B cell (primary cell): ENCODE measurements around the gene KCNJ5. TPM values are rescaled to one million over a fixed set of nuclear protein-coding genes. Genes with fewer than 3 reads are reported as not detected.

ENCODE experiments used
- ATAC-seq: fragments of 200-7000 bp; cut with Tn5 transposase; one replicate; pipeline ENCODE4 v1.10.0; 2021; ENCODE audit warnings: low read depth, mild to moderate bottlenecking, moderate number of reproducible peaks, moderate library complexity
- CTCF ChIA-PET: fragments of 350-600 bp; sonication (Branson Sonifier 250); formaldehyde crosslinking; loops from one replicate; lab custom pipeline; 2021; ENCODE audit warnings: antibody characterized with exemption, inconsistent platforms; lab: Charles Lee
- POLR2A ChIA-PET: fragments of 350-600 bp; sonication (Branson Sonifier 250); formaldehyde crosslinking; loops from one replicate; lab custom pipeline; 2021; ENCODE audit warnings: antibody characterized with exemption; lab: Charles Lee
- DNase-seq: peaks from one replicate; pipeline ENCODE4 v3.0.0; 2013
- H2AFZ ChIP-seq: 2 replicates; pipeline ENCODE4 v1.6.1; 2012; ENCODE audit warnings: mild to moderate bottlenecking, low read depth, low read length; ENCODE audit not compliant: insufficient read depth, poor library complexity, severe bottlenecking
- H3K27ac ChIP-seq, 2 donors: 1 replicate in 1 of 2; 2 replicates in 1 of 2; pipeline ENCODE4 v1.5.1; 2012 to 2013; ENCODE audit warnings: low read length in 2 of 2, mild to moderate bottlenecking in 2 of 2, moderate library complexity in 1 of 2
- H3K27me3 ChIP-seq, 4 experiments: fragments of 200-600 bp in 1 of 4; sonication (generic) in 1 of 4; replicated peaks in 1 of 4; 1 replicate in 2 of 4; 2 replicates in 2 of 4; pipeline versions ENCODE4 v1.6.1 to v1.7.0; 2013 to 2016; ENCODE audit warnings: low read length in 3 of 4, mild to moderate bottlenecking in 2 of 4, mixed read lengths in 1 of 4, moderate library complexity in 1 of 4; ENCODE audit not compliant: insufficient read depth in 4 of 4, control insufficient read depth in 3 of 4; ENCODE audit errors: control extremely low read depth in 1 of 4
- H3K36me3 ChIP-seq, 2 experiments: replicated peaks in 1 of 2; 1 replicate in 1 of 2; 2 replicates in 1 of 2; pipeline versions ENCODE4 v1.6.1 to v1.7.1; 2013; ENCODE audit warnings: low read length in 1 of 2; ENCODE audit not compliant: insufficient read depth in 2 of 2, control insufficient read depth in 1 of 2; ENCODE audit errors: control extremely low read depth in 1 of 2, extremely low read depth in 1 of 2
- H3K4me1 ChIP-seq, 2 donors: fragments of 200-600 bp in 1 of 2; sonication (generic) in 1 of 2; 1 replicate in 1 of 2; 2 replicates in 1 of 2; pipeline versions ENCODE4 v1.5.1 to v1.6.1; 2013 to 2017; ENCODE audit warnings: low read length in 2 of 2; ENCODE audit not compliant: control insufficient read depth in 2 of 2, insufficient read depth in 2 of 2
- H3K4me2 ChIP-seq: replicated peaks from 2 replicates; pipeline ENCODE3; 2012; ENCODE audit warnings: mild to moderate bottlenecking, low read depth, low read length; ENCODE audit not compliant: poor library complexity, severe bottlenecking
- H3K4me3 ChIP-seq, 5 experiments: fragments of 200-600 bp in 1 of 5; sonication (generic) in 1 of 5; 1 replicate in 3 of 5; 2 replicates in 2 of 5; pipeline versions ENCODE4 v1.5.1 to v1.7.0; 2011 to 2016; ENCODE audit warnings: low read length in 4 of 5, mild to moderate bottlenecking in 4 of 5, low read depth in 2 of 5, control low read depth in 1 of 5, moderate library complexity in 1 of 5; ENCODE audit not compliant: insufficient read depth in 1 of 5; ENCODE audit errors: control extremely low read depth in 1 of 5, extremely low read depth in 1 of 5
- H3K79me2 ChIP-seq: fragments of 200-600 bp; sonication (generic); one replicate; pipeline ENCODE4 v1.6.0; 2016; ENCODE audit warnings: low read length; ENCODE audit not compliant: control insufficient read depth, insufficient read depth
- H3K9ac ChIP-seq: fragments of 200-600 bp; sonication (generic); 2 replicates; pipeline ENCODE4 v1.6.1; 2017; ENCODE audit warnings: mild to moderate bottlenecking, low read length, moderate library complexity
- H3K9me3 ChIP-seq, 3 donors: one replicate each; pipeline versions ENCODE4 v1.6.1 to v1.7.1; 2013; ENCODE audit warnings: low read length in 2 of 3; ENCODE audit not compliant: control insufficient read depth in 2 of 3, insufficient read depth in 1 of 3; ENCODE audit errors: control extremely low read depth in 1 of 3
- H4K20me1 ChIP-seq: 2 replicates; pipeline ENCODE4 v1.6.0; 2012; ENCODE audit warnings: mild to moderate bottlenecking, low read length; ENCODE audit not compliant: insufficient read depth, control insufficient read depth, poor library complexity, severe bottlenecking
- H3K27ac Mint-ChIP-seq: one replicate; pipeline ENCODE4 v1.8.0; 2021; ENCODE audit warnings: mixed read lengths
- H3K27me3 Mint-ChIP-seq: one replicate; pipeline ENCODE4 v1.8.0; 2021; ENCODE audit warnings: mixed read lengths
- H3K4me1 Mint-ChIP-seq: one replicate; pipeline ENCODE4 v1.8.0; 2021; ENCODE audit warnings: mixed read lengths
- H3K4me3 Mint-ChIP-seq: one replicate; pipeline ENCODE4 v1.8.0; 2021; ENCODE audit warnings: mixed read lengths
- H3K9me3 Mint-ChIP-seq: one replicate; pipeline ENCODE4 v1.8.0; 2022; ENCODE audit warnings: mixed read lengths; ENCODE audit not compliant: insufficient read depth
- EZH2 ChIP-seq: IDR thresholded peaks from 2 replicates; pipeline ENCODE4 v1.6.1; 2012; ENCODE audit warnings: borderline replicate concordance, low read depth, mild to moderate bottlenecking, moderate library complexity, low read length; ENCODE audit not compliant: insufficient read depth, poor library complexity, severe bottlenecking
- WGBS: methylation state at CpG from one replicate; pipeline ENCODE4 v1.1.5; 2013; ENCODE audit warnings: missing lambda C conversion rate; ENCODE audit not compliant: insufficient coverage; 5-methylcytosine and 5-hydroxymethylcytosine counted together
- intact Hi-C: fragments of 100-400 bp; cut with micrococcal nuclease; formaldehyde crosslinking; loops from one replicate; pipeline ENCODE4 v1.10.0; 2022
- polyA plus RNA-seq: library from polyadenylated mRNA; depleted of rRNA; stranded (reverse); fragments of >200 nt; gene quantifications from 2 replicates; pipeline ENCODE4 v1.2.3, GENCODE V29; 2012
- total RNA-seq, 2 donors: library from RNA; stranded (reverse); fragments of 120-200 nt in 1 of 2; gene quantifications; 1 replicate in 1 of 2; 2 replicates in 1 of 2; pipeline versions ENCODE4 v1.2.3 to v1.2.4, GENCODE V29; 2013 to 2022
- TF ChIP-seq, protein P1 (sequence below): fragments of 200-600 bp; IDR thresholded peaks from one replicate; pipeline ENCODE4 v1.8.0; 2022; ENCODE audit warnings: antibody characterized with exemption, mild to moderate bottlenecking

KCNJ5 gene
- total and polyA plus RNA-seq, 2 donors (not counting 1 experiment from before 2014, with no cell fraction given) = 0.01 TPM; not detected in 1

DNA sequence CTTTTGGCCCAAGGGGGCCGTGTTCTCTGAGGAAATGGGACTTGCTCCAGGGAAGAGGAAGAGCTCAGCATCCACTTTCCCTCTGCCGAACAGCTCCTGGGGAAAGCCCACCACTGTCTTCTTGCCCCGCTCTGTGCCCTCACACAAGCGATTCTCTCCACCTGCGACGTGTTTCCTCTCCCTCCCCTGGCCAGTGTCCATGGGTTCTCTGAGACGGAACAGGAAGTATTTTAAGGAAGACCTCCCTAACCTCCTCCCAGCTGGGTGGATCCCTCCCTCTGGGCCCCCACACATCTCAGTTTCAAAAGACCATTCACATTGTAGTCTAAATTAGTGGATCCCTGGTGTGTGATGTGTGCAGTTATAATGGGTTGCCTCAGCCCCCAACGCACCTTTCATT is 50.0 kb downstream of the KCNJ5 start:
- Histone ChIP-seq H3K9me3 (peaks cover 0 to 7% (median 0%) of the 10 kb centered on the region in 3 donors), H3K9ac (no peak overlapping the region), H3K4me3 (no peak overlapping the region), H4K20me1 (no peaks in the 10 kb centered on the region), H3K27me3 (peaks cover 0 to 28% (median 3%) of the 10 kb centered on the region in 4 experiments), H2AFZ (no peak overlapping the region), H3K36me3 (no peaks in the 10 kb centered on the region), H3K4me1 (no peaks in the 10 kb centered on the region), H3K27ac (no peak overlapping the region), H3K4me2 (no peak overlapping the region), H3K79me2 (no peaks in the 10 kb centered on the region)
- intact Hi-C loops = no loop called here
- no peak for DNase-seq
- POLR2A ChIA-PET = no interaction called here
- H3K27me3 Mint-ChIP-seq = peaks cover 41% of the 10 kb centered on the region
- no peaks in the 10 kb centered on the region for H3K9me3 Mint-ChIP-seq
- CTCF ChIA-PET = interaction anchor here (1.1 to 4.7 kb wide), 2 partner anchors 16 to 56 kb away, joined by 4 to 24 read pairs; no protein-coding TSS in a partner anchor
- H3K4me1 Mint-ChIP-seq = no peaks in the 10 kb centered on the region
- H3K4me3 Mint-ChIP-seq = no peak overlapping the region
- no peak for ATAC-seq
- no peak overlapping the region for H3K27ac Mint-ChIP-seq
- 82% methylated on average over 7 of the region's 8 CpGs for WGBS
- TF ChIP-seq, protein P1, sequence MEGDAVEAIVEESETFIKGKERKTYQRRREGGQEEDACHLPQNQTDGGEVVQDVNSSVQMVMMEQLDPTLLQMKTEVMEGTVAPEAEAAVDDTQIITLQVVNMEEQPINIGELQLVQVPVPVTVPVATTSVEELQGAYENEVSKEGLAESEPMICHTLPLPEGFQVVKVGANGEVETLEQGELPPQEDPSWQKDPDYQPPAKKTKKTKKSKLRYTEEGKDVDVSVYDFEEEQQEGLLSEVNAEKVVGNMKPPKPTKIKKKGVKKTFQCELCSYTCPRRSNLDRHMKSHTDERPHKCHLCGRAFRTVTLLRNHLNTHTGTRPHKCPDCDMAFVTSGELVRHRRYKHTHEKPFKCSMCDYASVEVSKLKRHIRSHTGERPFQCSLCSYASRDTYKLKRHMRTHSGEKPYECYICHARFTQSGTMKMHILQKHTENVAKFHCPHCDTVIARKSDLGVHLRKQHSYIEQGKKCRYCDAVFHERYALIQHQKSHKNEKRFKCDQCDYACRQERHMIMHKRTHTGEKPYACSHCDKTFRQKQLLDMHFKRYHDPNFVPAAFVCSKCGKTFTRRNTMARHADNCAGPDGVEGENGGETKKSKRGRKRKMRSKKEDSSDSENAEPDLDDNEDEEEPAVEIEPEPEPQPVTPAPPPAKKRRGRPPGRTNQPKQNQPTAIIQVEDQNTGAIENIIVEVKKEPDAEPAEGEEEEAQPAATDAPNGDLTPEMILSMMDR = no peak
- no peak for TF ChIP-seq EZH2

GRCh38 chr11:128941573-128942271 is 50.6 kb downstream of the KCNJ5 start:
- ChIA-PET CTCF (interaction anchor here (1.1 to 4.7 kb wide), 2 partner anchors 15 to 56 kb away, joined by 4 to 24 read pairs; no protein-coding TSS in a partner anchor), POLR2A (no interaction called here)
- H3K27ac ChIP-seq = no peak overlapping the region
- no peak overlapping the region for H3K9ac ChIP-seq
- ATAC-seq (no peak), DNase-seq (no peak)
- TF ChIP-seq EZH2 = no peak
- TF ChIP-seq, protein P1 = no peak
- no peaks in the 10 kb centered on the region for H3K36me3 ChIP-seq
- H3K4me3 ChIP-seq = no peak overlapping the region
- 84% methylated on average over 13 of the region's 14 CpGs for WGBS
- Mint-ChIP-seq H3K4me3 (no peak overlapping the region), H3K4me1 (no peaks in the 10 kb centered on the region), H3K9me3 (no peaks in the 10 kb centered on the region), H3K27me3 (peaks cover 38% of the 10 kb centered on the region), H3K27ac (no peak overlapping the region)
- H3K9me3 ChIP-seq = peaks cover 0 to 7% (median 0%) of the 10 kb centered on the region in 3 donors
- H3K27me3 ChIP-seq = peaks cover 0 to 28% (median 5%) of the 10 kb centered on the region in 4 experiments
- intact Hi-C loops = no loop called here
- no peak overlapping the region for H3K4me2 ChIP-seq
- no peak overlapping the region for H2AFZ ChIP-seq
- H3K4me1 ChIP-seq = no peaks in the 10 kb centered on the region
- H4K20me1 ChIP-seq = no peaks in the 10 kb centered on the region
- no peaks in the 10 kb centered on the region for H3K79me2 ChIP-seq
